Measurements from ENCODE around the gene MARCKS.
"Not testable (repeated sequence)": the region's sequence is repeated elsewhere in the genome, so short reads cannot be mapped to it uniquely, and the experiment has no call there.

DNA sequence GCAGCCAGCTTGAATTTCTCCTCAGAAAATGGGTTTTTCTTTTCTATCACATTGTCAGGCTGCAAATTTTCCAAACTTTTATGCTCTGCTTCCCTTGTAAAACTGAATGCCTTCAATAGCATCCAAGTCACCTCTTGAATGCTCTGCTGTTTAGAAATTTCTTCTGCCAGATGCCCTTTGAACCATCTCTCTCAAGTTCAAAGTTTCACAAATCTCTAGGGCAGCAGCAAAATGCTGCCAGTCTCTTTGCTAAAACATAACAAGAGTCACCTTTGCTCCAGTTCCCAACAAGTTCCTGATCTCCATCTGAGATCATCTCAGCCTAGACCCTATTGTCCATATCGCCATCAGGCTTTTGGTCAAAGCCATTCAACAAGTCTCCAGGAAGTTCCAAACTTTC is 53.1 kb downstream of the MARCKS start:
- TF ChIP-seq, protein P1, sequence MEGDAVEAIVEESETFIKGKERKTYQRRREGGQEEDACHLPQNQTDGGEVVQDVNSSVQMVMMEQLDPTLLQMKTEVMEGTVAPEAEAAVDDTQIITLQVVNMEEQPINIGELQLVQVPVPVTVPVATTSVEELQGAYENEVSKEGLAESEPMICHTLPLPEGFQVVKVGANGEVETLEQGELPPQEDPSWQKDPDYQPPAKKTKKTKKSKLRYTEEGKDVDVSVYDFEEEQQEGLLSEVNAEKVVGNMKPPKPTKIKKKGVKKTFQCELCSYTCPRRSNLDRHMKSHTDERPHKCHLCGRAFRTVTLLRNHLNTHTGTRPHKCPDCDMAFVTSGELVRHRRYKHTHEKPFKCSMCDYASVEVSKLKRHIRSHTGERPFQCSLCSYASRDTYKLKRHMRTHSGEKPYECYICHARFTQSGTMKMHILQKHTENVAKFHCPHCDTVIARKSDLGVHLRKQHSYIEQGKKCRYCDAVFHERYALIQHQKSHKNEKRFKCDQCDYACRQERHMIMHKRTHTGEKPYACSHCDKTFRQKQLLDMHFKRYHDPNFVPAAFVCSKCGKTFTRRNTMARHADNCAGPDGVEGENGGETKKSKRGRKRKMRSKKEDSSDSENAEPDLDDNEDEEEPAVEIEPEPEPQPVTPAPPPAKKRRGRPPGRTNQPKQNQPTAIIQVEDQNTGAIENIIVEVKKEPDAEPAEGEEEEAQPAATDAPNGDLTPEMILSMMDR (conservative IDR thresholded peaks at IDR 0.05), result not testable (repeated sequence)
- not testable (repeated sequence) for TF ChIP-seq EZH2 (IDR thresholded peaks at IDR 0.05; ENCODE audit: low read depth)
